ENCODE data around the gene TFB1M.
"Not testable (repeated sequence)": the region's sequence is repeated elsewhere in the genome, so short reads cannot be mapped to it uniquely, and the experiment has no call there.

Gene TFB1M

DNA sequence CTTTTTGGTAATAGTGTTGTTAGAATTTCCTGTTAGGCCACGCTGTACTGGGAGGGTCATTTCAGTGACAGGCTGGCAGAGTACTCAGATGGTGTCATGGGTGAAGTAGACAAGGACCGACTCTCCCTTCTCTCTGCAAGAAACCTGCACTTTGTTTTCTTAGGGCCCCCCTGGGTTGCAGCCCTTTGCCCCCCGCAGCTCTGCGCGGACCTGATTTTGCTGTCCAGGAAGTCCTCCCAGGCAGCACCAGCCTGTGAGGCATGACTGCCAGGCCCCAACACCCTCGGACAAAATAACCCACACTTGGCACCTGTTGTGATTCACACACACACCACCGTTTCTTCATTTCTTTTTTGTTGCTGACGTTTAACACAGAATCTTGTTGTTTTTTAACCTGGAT lies 72.3 kb downstream of the TFB1M start:
- TF ChIP-seq, protein P1, sequence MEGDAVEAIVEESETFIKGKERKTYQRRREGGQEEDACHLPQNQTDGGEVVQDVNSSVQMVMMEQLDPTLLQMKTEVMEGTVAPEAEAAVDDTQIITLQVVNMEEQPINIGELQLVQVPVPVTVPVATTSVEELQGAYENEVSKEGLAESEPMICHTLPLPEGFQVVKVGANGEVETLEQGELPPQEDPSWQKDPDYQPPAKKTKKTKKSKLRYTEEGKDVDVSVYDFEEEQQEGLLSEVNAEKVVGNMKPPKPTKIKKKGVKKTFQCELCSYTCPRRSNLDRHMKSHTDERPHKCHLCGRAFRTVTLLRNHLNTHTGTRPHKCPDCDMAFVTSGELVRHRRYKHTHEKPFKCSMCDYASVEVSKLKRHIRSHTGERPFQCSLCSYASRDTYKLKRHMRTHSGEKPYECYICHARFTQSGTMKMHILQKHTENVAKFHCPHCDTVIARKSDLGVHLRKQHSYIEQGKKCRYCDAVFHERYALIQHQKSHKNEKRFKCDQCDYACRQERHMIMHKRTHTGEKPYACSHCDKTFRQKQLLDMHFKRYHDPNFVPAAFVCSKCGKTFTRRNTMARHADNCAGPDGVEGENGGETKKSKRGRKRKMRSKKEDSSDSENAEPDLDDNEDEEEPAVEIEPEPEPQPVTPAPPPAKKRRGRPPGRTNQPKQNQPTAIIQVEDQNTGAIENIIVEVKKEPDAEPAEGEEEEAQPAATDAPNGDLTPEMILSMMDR (conservative IDR thresholded peaks at IDR 0.05), result no peak
- H3K27ac ChIP-seq, result no peak overlapping the region

DNA sequence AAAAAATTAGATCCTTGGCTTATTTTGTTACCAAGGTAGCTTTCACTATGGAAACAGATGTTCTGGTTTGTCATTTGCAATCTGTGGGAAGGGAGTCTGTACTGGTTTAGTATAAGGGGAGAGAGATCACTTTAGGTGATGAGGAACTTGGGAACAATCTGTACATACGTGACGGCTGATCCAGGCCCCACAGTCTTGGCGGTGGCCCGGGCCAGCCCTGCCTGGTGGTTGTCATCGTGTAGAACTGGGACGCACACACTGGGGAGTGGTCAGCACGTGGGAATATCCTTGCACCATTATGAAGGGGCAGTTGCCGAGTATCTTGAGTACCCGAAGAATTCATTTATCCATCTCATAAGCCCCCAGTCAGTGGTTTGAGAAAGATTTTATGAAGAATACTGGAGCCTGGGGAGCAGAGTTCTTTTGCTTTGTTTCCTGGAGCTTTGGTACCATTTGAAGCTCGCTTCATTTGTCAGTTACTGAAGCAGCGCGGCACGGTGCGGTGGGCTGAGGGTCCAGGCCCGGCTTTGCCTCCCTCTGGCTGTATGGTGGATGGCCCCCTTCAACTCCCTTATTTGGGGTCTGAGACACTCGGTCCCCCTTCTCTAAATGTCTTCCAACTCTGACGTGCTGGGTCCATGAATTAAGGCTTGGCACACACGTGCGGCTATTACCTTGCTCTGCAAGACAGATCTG lies 73.2 kb downstream of the TFB1M start:
- H3K27ac ChIP-seq, result no peak overlapping the region
- TF ChIP-seq, protein P1 (conservative IDR thresholded peaks at IDR 0.05), result no peak

DNA sequence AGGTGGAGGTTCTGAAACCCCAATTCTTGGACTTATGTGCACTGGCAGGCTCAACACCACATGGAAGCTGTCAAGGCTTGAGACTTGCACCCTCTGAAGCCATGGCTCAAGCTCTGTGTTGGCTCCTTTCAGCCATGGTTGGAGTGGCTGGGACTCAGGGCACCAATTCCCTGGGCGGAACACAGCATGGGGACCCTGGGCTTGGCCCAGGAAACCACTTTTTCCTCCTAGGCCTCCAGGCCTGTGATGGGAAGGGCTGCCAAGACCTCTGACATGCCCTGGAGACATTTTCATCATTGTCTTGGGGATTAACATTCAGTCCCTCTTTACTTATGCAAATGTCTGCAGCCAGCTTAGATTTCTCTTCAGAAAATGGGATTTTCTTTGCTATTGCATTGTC lies 76.7 kb downstream of the TFB1M start:
- H3K27ac ChIP-seq, result no peak overlapping the region
- TF ChIP-seq, protein P1 (conservative IDR thresholded peaks at IDR 0.05), result no peak

GRCh38 chr6:155235087-155235486 lies 79.2 kb downstream of the TFB1M start:
- H3K27ac ChIP-seq, result no peak overlapping the region
- TF ChIP-seq, protein P1 (conservative IDR thresholded peaks at IDR 0.05), result no peak

DNA sequence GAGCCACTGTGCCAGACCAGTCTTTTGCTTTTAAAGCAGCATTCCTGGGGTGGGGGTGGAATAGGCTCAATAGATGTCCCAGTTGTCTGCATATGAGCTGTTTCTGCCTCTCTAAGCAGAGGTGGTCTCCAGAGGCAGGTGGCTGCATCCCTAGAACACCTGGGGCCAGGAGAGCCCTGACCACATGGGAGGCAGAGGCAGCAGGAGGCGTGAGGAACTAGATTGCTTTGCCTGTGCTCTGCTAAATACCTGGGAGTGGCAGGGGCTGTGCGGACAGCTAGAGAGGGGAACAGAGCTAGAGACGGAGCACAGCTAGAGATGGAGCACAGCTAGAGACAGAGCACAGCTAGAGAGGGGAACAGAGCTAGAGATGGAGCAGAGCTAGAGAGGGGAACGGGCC lies 79.6 kb downstream of the TFB1M start:
- TF ChIP-seq, protein P1 (conservative IDR thresholded peaks at IDR 0.05), result no peak
- H3K27ac ChIP-seq, result no peak overlapping the region

- TF ChIP-seq, protein P1 (conservative IDR thresholded peaks at IDR 0.05), result no peak
- no peak overlapping the region for H3K27ac ChIP-seq
Measured at GRCh38 chr6:155234167-155234566, 80.1 kb downstream of the TFB1M start.

- TF ChIP-seq, protein P1 (conservative IDR thresholded peaks at IDR 0.05), result no peak
- no peak overlapping the region for H3K27ac ChIP-seq
Measured at GRCh38 chr6:155232848-155233247, 81.4 kb downstream of the TFB1M start.

- H3K27ac ChIP-seq, result not testable (repeated sequence)
Measured at GRCh38 chr6:155230975-155231374, 83.3 kb downstream of the TFB1M start.

Measured in VCaP (cell line).